ENCODE results near the gene ATP11A. TPM values are rescaled to one million over a fixed set of nuclear protein-coding genes. Genes with fewer than 3 reads are reported as not detected.

The ATP11A gene
- total RNA-seq, 2 donors from 2014 or later: 89.0 to 91.2 TPM

GRCh38 chr13:112748947-112749735 is 59.3 kb downstream of the ATP11A start:
- no peak overlapping the region for H3K27ac Mint-ChIP-seq
- H3K36me3 Mint-ChIP-seq: no peaks in the 10 kb centered on the region
- H3K27me3 Mint-ChIP-seq: no peaks in the 10 kb centered on the region
- peaks cover 4 to 12% of the 10 kb centered on the region in 2 donors for H3K4me1 Mint-ChIP-seq (ENCODE audit: low read depth in 2 of 2)
- DNase-seq (ENCODE audit: low spot score) (no peak), ATAC-seq (no peak)
- H3K9me3 Mint-ChIP-seq: no peaks in the 10 kb centered on the region
- H3K4me3 Mint-ChIP-seq: no peak overlapping the region

GRCh38 chr13:112750570-112750969 is 60.7 kb downstream of the ATP11A start:
- Mint-ChIP-seq H3K4me1 (ENCODE audit: low read depth in 2 of 2) (peaks cover 4 to 10% of the 10 kb centered on the region in 2 donors), H3K4me3 (no peak overlapping the region), H3K27me3 (no peaks in the 10 kb centered on the region), H3K27ac (no peak overlapping the region), H3K9me3 (no peaks in the 10 kb centered on the region), H3K36me3 (no peaks in the 10 kb centered on the region)
- no peak for DNase-seq (ENCODE audit: low spot score)
- no peak for ATAC-seq

DNA sequence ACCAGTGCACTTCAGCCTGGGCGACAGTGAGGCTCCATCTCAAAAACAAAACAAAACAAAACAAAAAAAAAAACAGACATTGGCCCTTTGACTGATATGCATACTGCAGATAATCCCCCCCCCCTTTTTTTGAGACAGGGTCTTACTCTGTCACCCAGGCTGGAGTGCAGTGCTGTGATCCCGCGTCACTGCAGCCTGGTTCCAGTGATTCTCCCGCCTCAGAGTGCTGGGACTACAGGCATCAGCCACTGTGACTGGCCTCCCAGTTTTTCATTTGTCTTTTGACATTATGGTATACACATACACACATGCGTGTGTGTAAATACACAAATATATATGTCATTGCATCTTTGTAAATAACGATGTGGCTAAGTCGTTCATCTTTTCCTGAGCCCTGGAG is 61.8 kb downstream of the ATP11A start:
- no peak for ATAC-seq
- no peak overlapping the region for H3K4me3 Mint-ChIP-seq
- H3K36me3 Mint-ChIP-seq: no peaks in the 10 kb centered on the region
- peaks cover 4 to 10% of the 10 kb centered on the region in 2 donors for H3K4me1 Mint-ChIP-seq (ENCODE audit: low read depth in 2 of 2)
- H3K27me3 Mint-ChIP-seq: no peaks in the 10 kb centered on the region
- no peaks in the 10 kb centered on the region for H3K9me3 Mint-ChIP-seq
- H3K27ac Mint-ChIP-seq: no peak overlapping the region
- no peak for DNase-seq (ENCODE audit: low spot score)

DNA sequence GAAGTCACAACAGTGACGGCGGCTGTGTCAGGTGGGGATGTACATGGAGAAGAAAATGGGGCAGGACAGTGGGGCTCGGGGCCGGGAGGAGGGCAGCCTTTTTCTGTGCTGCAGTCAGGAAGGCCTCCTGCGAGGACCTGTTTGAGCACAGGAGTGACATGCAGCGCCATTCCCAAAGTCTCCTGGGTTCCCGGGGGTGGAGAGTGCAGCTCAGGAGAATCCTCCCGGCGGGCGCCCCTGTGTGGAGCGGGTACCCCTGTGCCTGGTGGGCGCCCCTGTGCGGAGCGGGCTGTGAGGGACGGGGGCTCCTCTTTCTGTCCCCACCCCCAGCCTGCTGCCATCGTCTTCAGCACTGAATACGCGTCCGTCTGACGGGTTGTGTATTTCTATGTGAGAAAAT is 62.4 kb downstream of the ATP11A start:
- no peak overlapping the region for H3K27ac Mint-ChIP-seq

GRCh38 chr13:112752711-112753541 is 63.1 kb downstream of the ATP11A start:
- Mint-ChIP-seq H3K9me3 (no peaks in the 10 kb centered on the region), H3K27me3 (no peaks in the 10 kb centered on the region), H3K36me3 (no peaks in the 10 kb centered on the region), H3K27ac (no peak overlapping the region), H3K4me3 (no peak overlapping the region), H3K4me1 (ENCODE audit: low read depth in 2 of 2) (peaks cover 4 to 6% of the 10 kb centered on the region in 2 donors)
- ATAC-seq: no peak
- DNase-seq (ENCODE audit: low spot score): no peak

More for the DNA sequence above, 62.4 kb downstream of the ATP11A start:
- H3K27me3 Mint-ChIP-seq: no peaks in the 10 kb centered on the region
- no peak for DNase-seq (ENCODE audit: low spot score)
- no peaks in the 10 kb centered on the region for H3K9me3 Mint-ChIP-seq
- H3K4me3 Mint-ChIP-seq: no peak overlapping the region
- no peak for ATAC-seq
- H3K4me1 Mint-ChIP-seq (ENCODE audit: low read depth in 2 of 2): peaks cover 4 to 6% of the 10 kb centered on the region in 2 donors
- H3K36me3 Mint-ChIP-seq: no peaks in the 10 kb centered on the region

DNA sequence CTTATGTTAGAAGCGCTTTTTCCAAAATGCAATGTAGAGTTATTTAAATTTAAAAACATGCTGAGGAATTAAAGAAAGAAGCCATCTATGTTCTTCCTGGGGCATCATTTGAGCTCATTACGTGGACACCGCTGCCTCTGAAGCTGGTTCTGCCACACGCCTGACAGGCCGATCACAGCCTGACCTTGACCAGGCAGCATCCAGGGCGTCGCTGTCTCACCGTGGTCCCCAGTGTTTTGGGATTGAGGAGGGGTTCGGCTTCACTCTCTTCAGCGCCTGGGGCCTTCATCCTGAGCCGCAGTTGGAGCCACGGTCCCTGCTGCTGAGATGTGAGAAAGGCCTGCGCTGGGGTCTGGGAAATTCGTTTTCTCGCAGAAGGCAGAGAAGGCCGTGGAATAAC is 64.0 kb downstream of the ATP11A start:
- peaks cover 4 to 6% of the 10 kb centered on the region in 2 donors for H3K4me1 Mint-ChIP-seq (ENCODE audit: low read depth in 2 of 2)
- ATAC-seq: no peak

DNA sequence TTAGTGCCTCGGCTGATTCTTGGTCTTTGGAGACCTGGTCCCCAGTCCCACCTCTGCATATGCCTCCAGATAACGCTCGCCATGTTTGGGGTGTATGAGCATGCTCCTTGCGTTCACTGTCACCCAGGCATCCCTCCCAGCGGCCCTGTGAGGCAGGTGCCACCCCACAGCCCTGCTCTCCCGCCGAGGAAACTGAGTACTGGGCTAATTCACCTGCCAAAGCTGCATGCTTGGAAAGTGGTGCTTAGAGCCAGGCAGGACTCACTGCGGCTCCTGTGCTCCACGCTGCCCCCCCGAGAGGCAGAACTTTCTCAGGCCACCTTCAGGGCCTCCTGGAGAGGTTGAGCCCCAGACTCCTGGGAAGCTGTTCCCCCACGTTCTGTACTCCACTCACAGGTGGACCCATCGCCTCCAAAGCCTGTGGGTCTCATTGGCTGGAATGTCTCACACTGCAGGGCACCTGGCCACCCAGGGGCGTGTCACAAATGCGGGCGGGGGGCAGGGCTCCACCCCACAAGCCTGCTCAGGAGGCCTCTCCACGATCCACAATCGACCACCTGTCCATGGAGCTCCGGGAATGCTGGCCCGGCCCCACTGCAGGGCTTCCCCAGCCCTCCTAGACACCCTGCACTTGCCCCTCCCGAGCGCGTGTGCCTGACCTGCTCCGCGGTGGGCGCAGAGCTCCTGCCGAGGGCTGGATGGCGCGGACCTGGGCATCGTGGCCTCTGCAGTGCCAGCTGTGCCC is 64.6 kb downstream of the ATP11A start:
- DNase-seq (ENCODE audit: low spot score) (no peak), ATAC-seq (no peak)
- Mint-ChIP-seq H3K4me3 (no peak overlapping the region), H3K36me3 (no peaks in the 10 kb centered on the region), H3K27me3 (no peaks in the 10 kb centered on the region), H3K9me3 (no peaks in the 10 kb centered on the region), H3K27ac (no peak overlapping the region), H3K4me1 (ENCODE audit: low read depth in 2 of 2) (peaks cover 4 to 8% of the 10 kb centered on the region in 2 donors)

More for the DNA sequence above, 64.0 kb downstream of the ATP11A start:
- Mint-ChIP-seq H3K9me3 (no peaks in the 10 kb centered on the region), H3K27ac (no peak overlapping the region), H3K36me3 (no peaks in the 10 kb centered on the region), H3K27me3 (no peaks in the 10 kb centered on the region), H3K4me3 (no peak overlapping the region)
- no peak for DNase-seq (ENCODE audit: low spot score)

DNA sequence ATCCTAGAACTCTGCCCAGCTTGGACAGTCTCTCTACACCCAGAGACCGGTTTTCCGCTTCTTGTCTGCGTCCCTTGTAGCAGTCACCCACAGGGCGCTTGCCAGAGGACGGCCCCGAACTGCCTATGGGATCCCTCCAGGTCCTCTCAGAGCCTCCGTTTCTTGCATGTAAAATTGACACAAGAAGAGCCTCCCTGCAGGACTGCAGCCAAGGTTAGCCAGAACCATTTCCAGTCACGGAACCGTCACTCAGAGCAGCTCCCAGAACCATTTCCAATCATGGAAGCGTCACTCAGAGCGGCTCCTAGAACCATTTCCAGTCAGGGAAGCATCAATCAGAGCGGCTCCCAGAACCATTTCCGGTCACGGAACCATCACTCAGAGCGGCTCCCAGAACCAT is 65.5 kb downstream of the ATP11A start:
- H3K4me1 Mint-ChIP-seq (ENCODE audit: low read depth in 2 of 2): peaks cover 4 to 8% of the 10 kb centered on the region in 2 donors
- no peak overlapping the region for H3K27ac Mint-ChIP-seq
- no peaks in the 10 kb centered on the region for H3K36me3 Mint-ChIP-seq
- H3K9me3 Mint-ChIP-seq: no peaks in the 10 kb centered on the region
- ATAC-seq: no peak
- no peaks in the 10 kb centered on the region for H3K27me3 Mint-ChIP-seq
- no peak for DNase-seq (ENCODE audit: low spot score)
- no peak overlapping the region for H3K4me3 Mint-ChIP-seq

DNA sequence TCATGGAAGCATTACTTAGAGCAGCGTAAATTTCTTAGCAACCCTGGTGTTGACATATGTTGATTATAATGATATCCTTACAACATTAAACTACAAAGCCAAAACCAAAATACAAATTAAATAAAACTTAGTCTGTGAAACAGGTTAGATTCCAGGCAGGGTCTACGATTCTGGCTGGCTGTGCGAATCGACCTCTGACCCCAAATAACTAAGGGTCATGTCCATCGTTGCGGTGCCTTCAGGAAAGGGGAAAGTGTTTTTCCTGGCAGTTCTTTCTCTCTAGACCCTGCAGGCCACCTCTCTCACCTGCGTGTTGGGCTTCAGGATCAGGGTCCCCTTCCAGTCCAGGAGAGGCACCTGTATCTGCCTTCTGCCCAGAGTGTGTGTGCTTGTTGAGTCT is 66.2 kb downstream of the ATP11A start:
- Mint-ChIP-seq H3K27ac (no peak overlapping the region), H3K4me3 (no peak overlapping the region), H3K4me1 (ENCODE audit: low read depth in 2 of 2) (peaks cover 4 to 8% of the 10 kb centered on the region in 2 donors), H3K27me3 (no peaks in the 10 kb centered on the region), H3K36me3 (no peaks in the 10 kb centered on the region), H3K9me3 (no peaks in the 10 kb centered on the region)
- ATAC-seq (no peak), DNase-seq (ENCODE audit: low spot score) (no peak)

DNA sequence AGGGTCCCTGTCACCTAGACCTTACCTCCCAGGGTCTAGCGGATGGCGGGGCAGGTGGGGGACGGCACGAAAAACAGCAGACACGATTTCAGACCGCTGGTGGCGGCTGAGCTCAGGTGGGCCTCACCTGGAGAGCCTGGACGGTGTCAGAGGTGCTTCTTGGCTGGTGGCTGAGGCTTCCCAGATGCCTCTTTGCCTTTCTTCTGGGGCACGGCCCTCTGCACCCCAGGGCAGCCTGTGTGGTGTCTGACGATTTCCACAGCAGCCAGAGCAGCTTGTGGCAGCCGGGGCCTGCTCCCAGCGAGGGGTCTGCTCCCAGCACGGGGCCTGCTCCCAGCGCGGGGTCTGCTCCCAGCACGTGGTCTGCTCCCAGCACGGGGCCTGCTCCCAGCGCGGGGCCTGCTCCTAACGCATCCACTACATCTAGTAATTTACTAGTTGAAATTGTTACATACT is 66.7 kb downstream of the ATP11A start:
- Mint-ChIP-seq H3K9me3 (no peaks in the 10 kb centered on the region), H3K4me1 (ENCODE audit: low read depth in 2 of 2) (peaks cover 4 to 8% of the 10 kb centered on the region in 2 donors), H3K36me3 (no peaks in the 10 kb centered on the region), H3K27ac (no peak overlapping the region), H3K4me3 (no peak overlapping the region), H3K27me3 (no peaks in the 10 kb centered on the region)
- ATAC-seq (no peak), DNase-seq (ENCODE audit: low spot score) (no peak)

- Mint-ChIP-seq H3K4me3 (no peak overlapping the region), H3K4me1 (ENCODE audit: low read depth in 2 of 2) (peaks cover 4 to 8% of the 10 kb centered on the region in 2 donors)
- ATAC-seq: no peak
Measured at GRCh38 chr13:112756967-112757758, 67.3 kb downstream of the ATP11A start.

GRCh38 chr13:112757759-112758086 is 67.9 kb downstream of the ATP11A start:
- Mint-ChIP-seq H3K27ac (no peak overlapping the region), H3K36me3 (no peaks in the 10 kb centered on the region), H3K27me3 (no peaks in the 10 kb centered on the region), H3K4me3 (no peak overlapping the region), H3K4me1 (ENCODE audit: low read depth in 2 of 2) (peaks cover 4 to 8% of the 10 kb centered on the region in 2 donors), H3K9me3 (no peaks in the 10 kb centered on the region)
- DNase-seq (ENCODE audit: low spot score): no peak
- no peak for ATAC-seq

More at GRCh38 chr13:112756967-112757758, 67.3 kb downstream of the ATP11A start:
- H3K27me3 Mint-ChIP-seq: no peaks in the 10 kb centered on the region
- no peaks in the 10 kb centered on the region for H3K36me3 Mint-ChIP-seq
- H3K27ac Mint-ChIP-seq: no peak overlapping the region
- DNase-seq (ENCODE audit: low spot score): no peak
- H3K9me3 Mint-ChIP-seq: no peaks in the 10 kb centered on the region

DNA sequence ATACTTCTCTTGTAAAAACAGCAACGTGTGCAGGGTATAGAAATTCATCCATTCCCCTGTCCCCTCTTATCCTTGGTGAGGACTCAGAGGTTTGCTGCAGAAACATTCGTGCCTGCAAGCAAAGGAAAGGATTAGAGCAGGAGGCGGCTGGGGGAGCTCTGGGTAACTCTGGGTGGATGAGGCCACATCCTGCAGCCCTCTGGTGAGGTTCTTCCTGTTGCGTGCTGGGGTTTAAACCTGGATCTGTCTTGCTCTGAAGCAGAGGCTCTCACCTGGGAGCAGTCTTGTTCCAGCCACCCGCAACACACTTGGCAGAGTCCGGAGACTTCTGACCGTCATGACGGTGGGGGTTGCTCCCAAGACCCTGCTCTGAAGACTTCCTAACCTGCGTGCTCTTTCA is 69.2 kb downstream of the ATP11A start:
- H3K36me3 Mint-ChIP-seq: no peaks in the 10 kb centered on the region
- no peak overlapping the region for H3K27ac Mint-ChIP-seq
- H3K4me1 Mint-ChIP-seq (ENCODE audit: low read depth in 2 of 2): peaks cover 0 to 6% of the 10 kb centered on the region in 2 donors
- no peaks in the 10 kb centered on the region for H3K27me3 Mint-ChIP-seq
- no peak for ATAC-seq
- H3K4me3 Mint-ChIP-seq: no peak overlapping the region
- H3K9me3 Mint-ChIP-seq: no peaks in the 10 kb centered on the region
- no peak for DNase-seq (ENCODE audit: low spot score)

Data from natural killer cell treated with Interleukin-12 subunit alpha and Interleukin-12 subunit beta and Interleukin-15 and Interleukin-18, amount 100 ng/mL, for 72 hours (primary cell).